ENCODE results near the gene WDR81. TPM values are rescaled to one million over a fixed set of nuclear protein-coding genes. Genes with fewer than 3 reads are reported as not detected.

Gene WDR81
- total RNA-seq, 1 experiment from 2014 or later = 17.3 TPM

GRCh38 chr17:1782171-1782567, 57.7 kb downstream of the WDR81 start:
- H3K36me3 ChIP-seq (ENCODE audit: control insufficient read depth in 1 of 2, insufficient read depth in 2 of 2, low read length in 2 of 2) = peaks cover 18 to 42% of the 10 kb centered on the region in 2 experiments
- TF ChIP-seq EZH2phosphoT487 (IDR thresholded peaks at IDR 0.05; ENCODE audit: borderline replicate concordance) (no peak), CBX3 (IDR thresholded peaks at IDR 0.05; ENCODE audit: low read depth) (no peak), ZNF274 (IDR thresholded peaks at IDR 0.05; ENCODE audit: low read depth, low read length) (no peak), ZBTB33 (IDR thresholded peaks at IDR 0.05; ENCODE audit: extremely low read depth, insufficient replicate concordance, low read length) (no peak), REST (IDR thresholded peaks at IDR 0.05; ENCODE audit: low read depth) (no peak), TCF7L2 (IDR thresholded peaks at IDR 0.05; ENCODE audit: borderline replicate concordance, extremely low read depth, insufficient read depth, insufficient read length) (no peak), SIN3A (IDR thresholded peaks at IDR 0.05; ENCODE audit: low read depth) (no peak)
- DNase-seq (ENCODE audit: low read depth, low spot score) (no peak), ATAC-seq (no peak)
- BruUV-seq (replicated peaks) = no TSS peak
- ChIA-PET RAD21 (ENCODE audit: low non-redundant PET in 1 of 2, low total read pairs in 2 of 2, uncharacterized antibody in 2 of 2, unreplicated experiment in 2 of 2) (no interaction called here), CTCF (no interaction called here), POLR2A (no interaction called here)
- H3K4me1 ChIP-seq (ENCODE audit: control insufficient read depth in 1 of 2, insufficient read depth in 2 of 2, low read length in 2 of 2) = peaks cover 2 to 9% of the 10 kb centered on the region in 2 experiments
- H4K20me1 ChIP-seq (ENCODE audit: insufficient read depth) = no peaks in the 10 kb centered on the region
- H3K79me2 ChIP-seq (ENCODE audit: insufficient read depth, low read length) = no peaks in the 10 kb centered on the region; the same call in 1 of the 2 replicates
- no peak overlapping the region for H3K4me3 ChIP-seq (replicated peaks in 1 of 2; ENCODE audit: low read depth in 1 of 2, low read length in 2 of 2)
- H3K9me3 ChIP-seq (ENCODE audit: control insufficient read depth in 1 of 2, insufficient read depth in 1 of 2, low read depth in 1 of 2, low read length in 2 of 2) = no peaks in the 10 kb centered on the region
- H3K9me2 ChIP-seq (ENCODE audit: insufficient read depth) = no peaks in the 10 kb centered on the region
- no peak overlapping the region for H3K4me2 ChIP-seq (ENCODE audit: low read length)
- no peak overlapping the region for H3K9ac ChIP-seq (ENCODE audit: low read length)
- no peak overlapping the region for H2AFZ ChIP-seq (ENCODE audit: low read depth, low read length, poor library complexity, severe bottlenecking)
- intact Hi-C loops (cut with micrococcal nuclease) = no loop called here
- no peak overlapping the region for H3K27ac ChIP-seq (ENCODE audit: low read depth, low read length)
- no peaks in the 10 kb centered on the region for H3K27me3 ChIP-seq (ENCODE audit: insufficient read depth, low read length)
